Mammary epithelial cell (primary cell): ENCODE results near the gene GLB1L3.

Experiments
- EZH2 ChIP-seq: IDR thresholded peaks from 2 replicates; pipeline ENCODE4 v1.6.1; 2012; ENCODE audit warnings: low read length, inconsistent platforms, borderline replicate concordance
- TF ChIP-seq, protein P1 (sequence below), 2 donors: IDR thresholded peaks in 1 of 2; conservative IDR thresholded peaks in 1 of 2; 2 replicates each; pipeline ENCODE4 v1.5.1; 2011 to 2012; ENCODE audit warnings: inconsistent platforms in 2 of 2, low read length in 2 of 2, mild to moderate bottlenecking in 2 of 2, control low read depth in 1 of 2, low read depth in 1 of 2; ENCODE audit not compliant: insufficient read depth in 1 of 2; ENCODE audit errors: extremely low read depth in 1 of 2

- TF ChIP-seq, protein P1, sequence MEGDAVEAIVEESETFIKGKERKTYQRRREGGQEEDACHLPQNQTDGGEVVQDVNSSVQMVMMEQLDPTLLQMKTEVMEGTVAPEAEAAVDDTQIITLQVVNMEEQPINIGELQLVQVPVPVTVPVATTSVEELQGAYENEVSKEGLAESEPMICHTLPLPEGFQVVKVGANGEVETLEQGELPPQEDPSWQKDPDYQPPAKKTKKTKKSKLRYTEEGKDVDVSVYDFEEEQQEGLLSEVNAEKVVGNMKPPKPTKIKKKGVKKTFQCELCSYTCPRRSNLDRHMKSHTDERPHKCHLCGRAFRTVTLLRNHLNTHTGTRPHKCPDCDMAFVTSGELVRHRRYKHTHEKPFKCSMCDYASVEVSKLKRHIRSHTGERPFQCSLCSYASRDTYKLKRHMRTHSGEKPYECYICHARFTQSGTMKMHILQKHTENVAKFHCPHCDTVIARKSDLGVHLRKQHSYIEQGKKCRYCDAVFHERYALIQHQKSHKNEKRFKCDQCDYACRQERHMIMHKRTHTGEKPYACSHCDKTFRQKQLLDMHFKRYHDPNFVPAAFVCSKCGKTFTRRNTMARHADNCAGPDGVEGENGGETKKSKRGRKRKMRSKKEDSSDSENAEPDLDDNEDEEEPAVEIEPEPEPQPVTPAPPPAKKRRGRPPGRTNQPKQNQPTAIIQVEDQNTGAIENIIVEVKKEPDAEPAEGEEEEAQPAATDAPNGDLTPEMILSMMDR (conservative IDR thresholded peaks at IDR 0.05 in 1 of 2, IDR thresholded peaks at IDR 0.05 in 1 of 2; ENCODE audit: extremely low read depth in 1 of 2, insufficient read depth in 1 of 2, low read depth in 1 of 2, low read length in 2 of 2): no peak
- TF ChIP-seq EZH2: no peak
Measured at GRCh38 chr11:134346101-134346975, 70.2 kb downstream of the GLB1L3 start.
